ENCODE measurements around the gene DVL2. TPM values are rescaled to one million over a fixed set of nuclear protein-coding genes. Genes with fewer than 3 reads are reported as not detected.

Gene DVL2
- total RNA-seq, 1 experiment from 2014 or later: 82.9 TPM

DNA sequence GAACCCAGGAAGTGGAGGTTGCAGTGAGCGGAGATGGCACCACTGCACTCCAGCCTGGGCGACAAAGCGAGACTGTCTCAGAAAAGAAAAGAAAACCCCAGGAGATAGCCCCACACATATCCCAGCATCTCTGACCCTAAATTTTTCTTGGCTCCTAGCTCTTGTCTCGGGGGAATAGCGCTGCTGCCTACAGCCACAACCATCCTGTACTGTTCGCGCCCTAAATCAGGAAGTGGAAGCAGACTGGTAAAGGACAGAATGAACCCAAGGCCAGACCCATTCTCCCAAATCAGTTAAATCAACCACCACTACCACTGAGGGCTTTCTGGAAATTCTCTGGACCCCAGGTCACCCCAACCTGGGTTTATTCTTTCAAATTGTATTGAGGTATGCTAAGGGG is 15.5 kb upstream of the DVL2 start:
- Histone ChIP-seq H3K18ac (ENCODE audit: insufficient read length, low read depth, low read length) (no peak overlapping the region), H3K27me3 (ENCODE audit: insufficient read depth, low read length) (no peaks in the 10 kb centered on the region), H3K9ac (ENCODE audit: extremely low read depth, insufficient read length, low read length) (no peak overlapping the region), H3K9me3 (ENCODE audit: control insufficient read depth, low read depth, low read length) (no peaks in the 10 kb centered on the region), H2BK5ac (ENCODE audit: insufficient read length, low read length) (no peak overlapping the region), H3K23me2 (ENCODE audit: insufficient read length, low read depth, low read length, poor library complexity, severe bottlenecking) (peaks cover 6% of the 10 kb centered on the region), H3K79me1 (ENCODE audit: insufficient read depth, low read depth, low read length, poor library complexity, severe bottlenecking) (peaks cover 13% of the 10 kb centered on the region), H2BK120ac (ENCODE audit: low read depth, low read length, poor library complexity, severe bottlenecking) (no peak overlapping the region), H3K27ac (ENCODE audit: insufficient read length, low read depth, low read length) (no peak overlapping the region), H3K14ac (ENCODE audit: insufficient read depth, low read length) (no peak overlapping the region), H3T11ph (ENCODE audit: low read length) (no peak overlapping the region), H2AK5ac (ENCODE audit: insufficient read length, low read length) (no peak overlapping the region), H2BK15ac (ENCODE audit: low read depth, low read length) (no peak overlapping the region), H4K20me1 (ENCODE audit: control insufficient read depth, insufficient read depth, insufficient read length) (no peaks in the 10 kb centered on the region), H3K4ac (ENCODE audit: low read depth, low read length) (no peak overlapping the region), H2AFZ (ENCODE audit: low read length) (no peak overlapping the region), H3K4me2 (ENCODE audit: insufficient read depth, insufficient read length, low read length) (peak overlapping the region; percentile 79), H4K5ac (ENCODE audit: insufficient read length, low read depth, low read length) (no peak overlapping the region), H3K79me2 (ENCODE audit: insufficient read depth, low read length) (peaks cover 23% of the 10 kb centered on the region; the same call in 1 of the 2 replicates), H2BK20ac (ENCODE audit: low read depth, low read length, poor library complexity, severe bottlenecking) (no peak overlapping the region), H2BK12ac (ENCODE audit: insufficient read length, low read depth, low read length) (no peak overlapping the region), H3K23ac (ENCODE audit: insufficient read length, low read depth, low read length) (no peak overlapping the region), H3K4me1 (ENCODE audit: insufficient read depth, low read length) (no peaks in the 10 kb centered on the region; the same call in 1 of the 2 replicates), H4K91ac (ENCODE audit: insufficient read length, low read depth, low read length) (no peak overlapping the region), H3K56ac (ENCODE audit: insufficient read length, low read depth, low read length) (no peak overlapping the region), H4K8ac (replicated peaks; ENCODE audit: insufficient read length, low read depth, low read length) (no peak overlapping the region)
- H3K4me3 Mint-ChIP-seq: peak overlapping the region; percentile 90 to 95
- TF ChIP-seq, protein P1, sequence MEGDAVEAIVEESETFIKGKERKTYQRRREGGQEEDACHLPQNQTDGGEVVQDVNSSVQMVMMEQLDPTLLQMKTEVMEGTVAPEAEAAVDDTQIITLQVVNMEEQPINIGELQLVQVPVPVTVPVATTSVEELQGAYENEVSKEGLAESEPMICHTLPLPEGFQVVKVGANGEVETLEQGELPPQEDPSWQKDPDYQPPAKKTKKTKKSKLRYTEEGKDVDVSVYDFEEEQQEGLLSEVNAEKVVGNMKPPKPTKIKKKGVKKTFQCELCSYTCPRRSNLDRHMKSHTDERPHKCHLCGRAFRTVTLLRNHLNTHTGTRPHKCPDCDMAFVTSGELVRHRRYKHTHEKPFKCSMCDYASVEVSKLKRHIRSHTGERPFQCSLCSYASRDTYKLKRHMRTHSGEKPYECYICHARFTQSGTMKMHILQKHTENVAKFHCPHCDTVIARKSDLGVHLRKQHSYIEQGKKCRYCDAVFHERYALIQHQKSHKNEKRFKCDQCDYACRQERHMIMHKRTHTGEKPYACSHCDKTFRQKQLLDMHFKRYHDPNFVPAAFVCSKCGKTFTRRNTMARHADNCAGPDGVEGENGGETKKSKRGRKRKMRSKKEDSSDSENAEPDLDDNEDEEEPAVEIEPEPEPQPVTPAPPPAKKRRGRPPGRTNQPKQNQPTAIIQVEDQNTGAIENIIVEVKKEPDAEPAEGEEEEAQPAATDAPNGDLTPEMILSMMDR (conservative IDR thresholded peaks at IDR 0.05): no peak
- H3K9me3 Mint-ChIP-seq: no peaks in the 10 kb centered on the region
- peak overlapping the region in 1 of 3 experiments; percentile 82; a peak in 3 of 7 replicates for H3K27ac Mint-ChIP-seq
- peaks cover 31 to 34% of the 10 kb centered on the region in 2 experiments for H3K4me1 Mint-ChIP-seq
- no peak for DNase-seq
- no peaks in the 10 kb centered on the region for H3K27me3 Mint-ChIP-seq (ENCODE audit: low read depth)
- WGBS (ENCODE audit: extremely low coverage, insufficient read length, low lambda C conversion rate): no CpG with 5 or more reads among the region's 7 CpGs
- H3K36me3 Mint-ChIP-seq (ENCODE audit: insufficient read depth in 1 of 3, low read depth in 3 of 3): peaks cover 21 to 39% (median 33%) of the 10 kb centered on the region in 3 experiments

Data from H9 (cell line).